ENCODE measurements around the gene PNPLA2.

PNPLA2 gene

GRCh38 chr11:818396-819128 is at the start of gene PNPLA2:
Gene PNPLA2, plus strand, starts transcription at chr11:818914. Its CDS starts 805 bp downstream, at chr11:819719.
- Mint-ChIP-seq H3K9me3 (no peaks in the 10 kb centered on the region), H3K27ac (peak within 1 kb of the TSS; percentile 85), H3K36me3 (ENCODE audit: low read depth) (peaks cover 38% of the 10 kb centered on the region), H3K4me1 (ENCODE audit: low read depth) (peaks cover 23% of the 10 kb centered on the region), H3K4me3 (peak within 1 kb of the TSS; percentile 80), H3K27me3 (no peaks in the 10 kb centered on the region)
- DNase-seq: no peak

DNA sequence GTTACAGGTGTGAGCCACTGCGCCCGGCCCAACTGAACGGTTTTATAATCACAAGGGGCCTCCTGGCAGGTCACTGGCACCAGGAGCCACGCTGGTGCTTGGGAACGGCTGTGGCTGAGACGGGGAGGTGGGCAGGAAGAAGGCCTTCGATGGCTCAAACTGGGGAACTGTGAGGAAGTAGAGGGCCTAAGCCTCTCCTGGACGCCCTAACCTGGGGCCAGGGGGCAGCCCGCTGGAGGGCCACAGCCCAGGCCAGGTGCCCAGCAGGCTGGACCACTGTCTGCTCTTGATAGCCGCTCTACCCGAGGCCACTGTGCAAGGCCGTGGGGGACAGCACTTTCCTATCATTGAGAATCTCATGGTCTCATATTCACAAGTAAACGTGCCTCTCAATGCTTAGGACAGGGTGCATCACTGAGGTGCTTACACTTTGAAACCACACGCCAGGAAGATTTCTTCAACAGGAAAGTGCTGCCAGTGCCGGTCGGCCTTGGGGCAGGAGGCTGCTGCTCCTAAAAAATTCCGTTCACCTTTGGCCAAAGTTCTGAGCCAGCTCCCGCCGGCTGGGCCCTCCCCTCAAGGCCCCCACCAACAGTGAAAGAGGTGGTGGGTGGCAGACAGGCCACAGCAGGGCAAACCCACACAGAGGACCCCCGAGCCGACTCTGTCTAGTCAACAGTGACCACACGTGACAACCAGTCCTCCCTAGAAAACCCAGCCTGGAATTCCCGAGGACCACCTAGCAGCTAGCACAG is 48.6 kb upstream of the PNPLA2 start:
- Mint-ChIP-seq H3K4me3 (no peak overlapping the region), H3K36me3 (ENCODE audit: low read depth) (peaks cover 84% of the 10 kb centered on the region), H3K27ac (peak overlapping the region; percentile 6), H3K27me3 (no peaks in the 10 kb centered on the region), H3K4me1 (ENCODE audit: low read depth) (peaks cover 22% of the 10 kb centered on the region), H3K9me3 (no peaks in the 10 kb centered on the region)
- no peak for DNase-seq

- Mint-ChIP-seq H3K4me1 (ENCODE audit: low read depth) (peaks cover 30% of the 10 kb centered on the region), H3K27me3 (no peaks in the 10 kb centered on the region), H3K4me3 (no peak overlapping the region), H3K9me3 (no peaks in the 10 kb centered on the region), H3K36me3 (ENCODE audit: low read depth) (peaks cover 81% of the 10 kb centered on the region), H3K27ac (no peak overlapping the region)
- DNase-seq: no peak
These were observed 47.8 kb upstream of the PNPLA2 start for GRCh38 chr11:770642-771616.

GRCh38 chr11:771617-772204 is 47.0 kb upstream of the PNPLA2 start:
- peaks cover 30% of the 10 kb centered on the region for H3K4me1 Mint-ChIP-seq (ENCODE audit: low read depth)
- peaks cover 78% of the 10 kb centered on the region for H3K36me3 Mint-ChIP-seq (ENCODE audit: low read depth)
- no peaks in the 10 kb centered on the region for H3K27me3 Mint-ChIP-seq
- no peak for DNase-seq
- H3K4me3 Mint-ChIP-seq: no peak overlapping the region
- no peak overlapping the region for H3K27ac Mint-ChIP-seq
- H3K9me3 Mint-ChIP-seq: no peaks in the 10 kb centered on the region

DNA sequence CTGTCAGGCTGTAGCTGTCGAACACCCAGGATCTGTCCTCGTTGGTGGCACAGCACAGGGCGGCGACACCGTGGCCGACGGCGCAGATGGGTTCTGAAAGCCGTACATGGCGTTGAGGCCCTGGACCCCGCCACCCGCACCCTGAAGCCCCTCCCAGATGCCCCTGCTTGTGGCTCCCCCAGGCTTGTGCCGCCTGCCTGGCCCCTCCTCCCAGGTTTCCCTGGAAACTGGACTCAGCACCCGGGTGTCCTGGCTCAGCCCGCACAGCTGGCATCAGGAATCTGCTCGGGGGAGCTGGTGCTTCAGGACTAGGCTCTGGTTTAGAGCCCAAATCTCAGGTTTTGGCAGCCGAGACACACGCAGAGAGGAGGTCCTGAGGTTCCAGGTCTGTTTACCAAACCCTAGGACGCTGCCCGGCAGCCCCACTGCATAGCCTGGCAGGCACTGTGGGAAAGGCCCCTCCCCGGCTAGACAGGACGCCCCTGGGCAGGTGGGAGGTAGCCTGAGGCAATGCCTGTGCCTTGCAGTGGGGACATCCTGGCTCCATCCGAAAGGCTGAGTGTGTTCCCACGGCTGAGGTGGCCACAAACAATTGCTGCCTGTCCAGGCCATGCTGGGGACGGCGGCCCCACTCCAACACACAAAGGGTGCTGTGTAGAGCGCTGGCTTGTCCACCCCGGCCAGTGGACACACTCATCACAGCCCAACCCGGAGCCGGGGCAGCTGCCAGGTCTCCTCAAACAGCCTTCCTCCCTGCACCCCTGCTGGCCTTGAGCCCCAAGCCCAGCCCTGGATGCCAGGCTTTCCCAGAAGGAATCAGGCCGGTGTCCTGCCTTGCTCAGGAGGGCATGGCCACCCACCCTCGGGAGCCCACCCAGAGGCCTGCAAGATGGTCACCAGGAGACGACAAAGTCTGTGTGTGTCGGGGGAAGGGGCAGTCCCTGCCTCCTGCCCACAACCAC is 46.0 kb upstream of the PNPLA2 start:
- H3K27me3 Mint-ChIP-seq: no peaks in the 10 kb centered on the region
- H3K4me3 Mint-ChIP-seq: no peak overlapping the region
- H3K4me1 Mint-ChIP-seq (ENCODE audit: low read depth): peaks cover 21% of the 10 kb centered on the region
- peaks cover 68% of the 10 kb centered on the region for H3K36me3 Mint-ChIP-seq (ENCODE audit: low read depth)
- H3K27ac Mint-ChIP-seq: no peak overlapping the region
- DNase-seq: no peak
- H3K9me3 Mint-ChIP-seq: no peaks in the 10 kb centered on the region

GRCh38 chr11:773425-773824 is 45.3 kb upstream of the PNPLA2 start:
- H3K4me3 Mint-ChIP-seq: no peak overlapping the region
- H3K36me3 Mint-ChIP-seq (ENCODE audit: low read depth): peaks cover 64% of the 10 kb centered on the region
- H3K4me1 Mint-ChIP-seq (ENCODE audit: low read depth): peaks cover 21% of the 10 kb centered on the region
- no peaks in the 10 kb centered on the region for H3K27me3 Mint-ChIP-seq
- H3K9me3 Mint-ChIP-seq: no peaks in the 10 kb centered on the region
- no peak overlapping the region for H3K27ac Mint-ChIP-seq
- no peak for DNase-seq

DNA sequence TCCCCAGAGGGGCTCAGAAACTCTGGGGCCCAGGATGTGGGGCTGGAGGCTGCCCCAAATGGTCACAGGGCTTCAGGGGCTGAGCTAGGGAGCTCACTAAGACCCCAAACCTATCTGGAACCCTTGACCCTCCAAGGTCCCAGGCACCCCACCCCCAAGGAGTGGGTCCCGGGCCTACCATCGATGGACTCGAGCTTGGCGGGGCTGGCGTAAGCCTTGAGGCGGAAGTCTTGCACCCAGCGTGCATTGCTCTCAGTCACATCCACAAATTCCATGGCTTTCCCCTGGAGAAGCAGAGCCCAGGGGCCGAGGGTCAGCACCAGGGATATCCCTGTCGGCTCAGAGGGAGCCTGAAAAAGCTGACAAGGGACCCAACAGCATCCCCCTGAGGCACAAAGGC is 44.9 kb upstream of the PNPLA2 start:
- Mint-ChIP-seq H3K4me1 (ENCODE audit: low read depth) (peaks cover 21% of the 10 kb centered on the region), H3K27ac (no peak overlapping the region), H3K9me3 (no peaks in the 10 kb centered on the region), H3K27me3 (no peaks in the 10 kb centered on the region), H3K4me3 (no peak overlapping the region), H3K36me3 (ENCODE audit: low read depth) (peaks cover 68% of the 10 kb centered on the region)
- no peak for DNase-seq

GRCh38 chr11:774873-775592 is 43.7 kb upstream of the PNPLA2 start:
- Mint-ChIP-seq H3K4me3 (peak overlapping the region; percentile 91), H3K27ac (peak overlapping the region; percentile 71), H3K27me3 (no peaks in the 10 kb centered on the region), H3K36me3 (ENCODE audit: low read depth) (peaks cover 67% of the 10 kb centered on the region), H3K9me3 (no peaks in the 10 kb centered on the region), H3K4me1 (ENCODE audit: low read depth) (peaks cover 28% of the 10 kb centered on the region)
- DNase-seq: no peak

DNA sequence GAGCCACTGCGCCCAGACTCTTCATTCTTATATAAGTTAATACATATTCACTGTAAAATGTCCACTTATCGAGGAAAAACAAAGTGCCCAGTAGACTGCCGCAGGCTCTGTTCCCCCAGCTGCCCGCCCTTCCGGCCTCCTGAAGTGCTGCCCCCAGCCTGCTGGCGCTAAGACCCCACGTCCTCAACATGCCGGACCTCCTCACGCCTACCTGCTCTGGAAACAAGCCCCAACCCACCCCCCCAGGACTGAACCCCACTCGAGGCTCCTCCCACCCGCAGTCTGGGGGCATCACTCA is 42.5 kb upstream of the PNPLA2 start:
- no peaks in the 10 kb centered on the region for H3K27me3 Mint-ChIP-seq
- peak overlapping the region; percentile 91 for H3K4me3 Mint-ChIP-seq
- peak overlapping the region; percentile 91 for H3K27ac Mint-ChIP-seq
- no peaks in the 10 kb centered on the region for H3K9me3 Mint-ChIP-seq
- DNase-seq: no peak
- H3K4me1 Mint-ChIP-seq (ENCODE audit: low read depth): peaks cover 34% of the 10 kb centered on the region
- peaks cover 63% of the 10 kb centered on the region for H3K36me3 Mint-ChIP-seq (ENCODE audit: low read depth)

GRCh38 chr11:776561-777287 is 42.0 kb upstream of the PNPLA2 start:
- Mint-ChIP-seq H3K36me3 (ENCODE audit: low read depth) (peaks cover 61% of the 10 kb centered on the region), H3K9me3 (no peaks in the 10 kb centered on the region), H3K27ac (peak overlapping the region; percentile 91)

DNA sequence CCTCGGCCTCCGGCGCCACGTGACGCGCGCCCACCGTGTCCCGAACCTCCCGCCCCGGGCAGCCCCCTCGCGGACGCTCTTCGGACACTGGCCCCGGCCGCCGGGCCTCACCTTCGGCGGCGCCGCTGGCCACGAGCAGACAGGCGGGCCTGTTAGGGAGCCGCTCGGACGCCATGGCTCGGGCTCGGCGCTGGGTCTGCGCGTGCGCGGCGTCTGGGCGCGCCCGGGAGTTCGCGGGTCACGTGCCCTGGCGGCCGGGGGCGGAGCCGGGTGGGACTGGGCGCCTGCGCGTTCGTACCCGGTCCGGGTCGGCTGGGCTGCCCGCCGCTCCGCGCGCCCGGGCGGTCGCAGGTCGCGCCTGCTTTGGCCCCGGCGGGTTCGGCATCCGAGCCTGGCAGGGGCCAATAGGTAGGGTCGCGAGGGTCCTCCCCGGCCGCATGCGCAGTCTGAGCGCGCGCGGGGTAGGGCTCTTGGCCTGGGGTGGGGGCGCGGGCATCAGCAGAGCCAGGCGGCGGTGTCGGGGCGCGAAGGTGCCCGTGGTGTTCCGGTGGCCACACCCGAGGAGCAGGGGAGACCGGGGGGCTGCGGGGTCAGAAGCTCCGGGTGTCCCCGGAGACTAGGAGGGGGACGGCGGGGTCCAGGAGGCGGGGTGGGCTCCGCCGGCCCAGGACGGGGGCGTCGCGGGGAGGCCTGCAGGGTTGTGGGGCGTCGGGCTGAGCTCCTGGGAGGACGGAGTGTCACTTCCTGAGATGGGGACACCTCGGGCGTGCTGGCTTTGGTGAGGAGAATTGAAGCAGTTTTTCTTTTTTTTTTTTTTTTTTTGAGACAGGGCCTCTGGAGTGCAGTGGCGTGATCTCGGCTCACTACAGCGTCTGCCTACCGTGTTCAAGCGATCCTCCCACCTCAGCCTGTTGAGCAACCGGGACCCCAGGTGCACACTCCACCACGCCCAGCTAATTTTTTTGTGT is 41.1 kb upstream of the PNPLA2 start, which contains the start of gene GATD1:
GATD1 (minus strand) TSS at position 200 of the 968 bp plus-strand sequence; CDS start at position 175, 25 bp downstream.
- H3K27me3 Mint-ChIP-seq: no peaks in the 10 kb centered on the region
- H3K36me3 Mint-ChIP-seq (ENCODE audit: low read depth): peaks cover 60% of the 10 kb centered on the region
- DNase-seq: peak; percentile 98
- H3K4me1 Mint-ChIP-seq (ENCODE audit: low read depth): peaks cover 34% of the 10 kb centered on the region
- no peaks in the 10 kb centered on the region for H3K9me3 Mint-ChIP-seq
- peak within 1 kb of the TSS; percentile 91 for H3K4me3 Mint-ChIP-seq
- peak within 1 kb of the TSS; percentile 91 for H3K27ac Mint-ChIP-seq

More at GRCh38 chr11:776561-777287, 42.0 kb upstream of the PNPLA2 start:
- no peaks in the 10 kb centered on the region for H3K27me3 Mint-ChIP-seq
- DNase-seq: no peak
- peaks cover 34% of the 10 kb centered on the region for H3K4me1 Mint-ChIP-seq (ENCODE audit: low read depth)
- H3K4me3 Mint-ChIP-seq: peak overlapping the region; percentile 91
